Thyroid gland (tissue), 4 donors: ENCODE results near the gene ARHGEF35. TPM values are rescaled to one million over a fixed set of nuclear protein-coding genes. Genes with fewer than 3 reads are reported as not detected.
"Not testable (repeated sequence)": the region's sequence is repeated elsewhere in the genome, so short reads cannot be mapped to it uniquely, and the experiment has no call there.

Experiments
- DNase-seq, 2 donors: peaks; one replicate each; pipeline ENCODE4 v3.0.0-alpha.2; 2019
- H3K27ac ChIP-seq, 3 donors: fragments of 200-600 bp; sonication (generic); 1 replicate in 2 of 3; 2 replicates in 1 of 3; pipeline ENCODE4 v1.5.1; 2016 to 2019; ENCODE audit warnings: mild to moderate bottlenecking in 1 of 3, moderate library complexity in 1 of 3
- H3K27me3 ChIP-seq: fragments of 200-600 bp; sonication (generic); one replicate; pipeline ENCODE4 v1.5.1; 2019
- H3K36me3 ChIP-seq, 2 donors: fragments of 200-600 bp; sonication (generic); one replicate each; pipeline ENCODE4 v1.5.1; 2016 to 2019
- H3K4me1 ChIP-seq, 2 donors: fragments of 200-600 bp; sonication (generic); one replicate each; pipeline ENCODE4 v1.5.1; 2017 to 2019
- H3K4me3 ChIP-seq, 3 donors: fragments of 200-600 bp; sonication (generic); replicated peaks in 1 of 3; 1 replicate in 2 of 3; 2 replicates in 1 of 3; pipeline ENCODE4 v1.5.1; 2016; ENCODE audit warnings: mild to moderate bottlenecking in 1 of 3
- H3K9me3 ChIP-seq: fragments of 200-600 bp; sonication (generic); one replicate; pipeline ENCODE4 v1.5.1; 2017
- WGBS, 2 donors: methylation state at CpG; one replicate each; pipeline ENCODE4 v1.1.5; 2017; 5-methylcytosine and 5-hydroxymethylcytosine counted together
- intact Hi-C: fragments of 100-400 bp; cut with DNase I; formaldehyde crosslinking; loops from one replicate; pipeline ENCODE4 v1.15.1; 2023
- total RNA-seq, 4 donors: library from RNA; depleted of rRNA; stranded (reverse); fragments of >200 nt; gene quantifications; one replicate each; pipeline ENCODE4 v1.2.3, GENCODE V29; 2016

Gene ARHGEF35
- total RNA-seq, 4 donors from 2014 or later = 31.0 to 69.1 (median 38.9) TPM

GRCh38 chr7:144205306-144205705, 9.7 kb upstream of the ARHGEF35 start:
- DNase-seq, H3K4me3 ChIP-seq, H3K27ac ChIP-seq, H3K27me3 ChIP-seq, intact Hi-C loops, H3K36me3 ChIP-seq, H3K4me1 ChIP-seq, H3K9me3 ChIP-seq: not testable (repeated sequence)
- WGBS, 2 donors = no CpG with 5 or more reads among the region's 5 CpGs

- DNase-seq, H3K36me3 ChIP-seq, H3K27me3 ChIP-seq, H3K4me1 ChIP-seq, intact Hi-C loops, H3K27ac ChIP-seq, H3K4me3 ChIP-seq, H3K9me3 ChIP-seq: not testable (repeated sequence)
- no CpG with 5 or more reads among the region's 3 CpGs for WGBS, 2 donors
Observed at GRCh38 chr7:144203086-144203485, 7.5 kb upstream of the ARHGEF35 start.

GRCh38 chr7:144201978-144202377, 6.3 kb upstream of the ARHGEF35 start:
- not testable (repeated sequence) for H3K27ac ChIP-seq

GRCh38 chr7:144198934-144199333, 3.3 kb upstream of the ARHGEF35 start:
- DNase-seq, intact Hi-C loops, H3K27me3 ChIP-seq, H3K36me3 ChIP-seq, H3K9me3 ChIP-seq, H3K4me1 ChIP-seq, H3K4me3 ChIP-seq: not testable (repeated sequence)
- 72 to 74% methylated on average over 2 to 3 of the region's 4 CpGs for WGBS, 2 donors
- peak overlapping the region in 2 of 3 donors; percentile 52 to 67 for H3K27ac ChIP-seq

More at GRCh38 chr7:144201978-144202377, 6.3 kb upstream of the ARHGEF35 start:
- H3K9me3 ChIP-seq, H3K4me3 ChIP-seq, intact Hi-C loops, H3K4me1 ChIP-seq, DNase-seq, H3K27me3 ChIP-seq, H3K36me3 ChIP-seq: not testable (repeated sequence)
- WGBS, 2 donors = no CpG with 5 or more reads among the region's 1 CpG

DNA sequence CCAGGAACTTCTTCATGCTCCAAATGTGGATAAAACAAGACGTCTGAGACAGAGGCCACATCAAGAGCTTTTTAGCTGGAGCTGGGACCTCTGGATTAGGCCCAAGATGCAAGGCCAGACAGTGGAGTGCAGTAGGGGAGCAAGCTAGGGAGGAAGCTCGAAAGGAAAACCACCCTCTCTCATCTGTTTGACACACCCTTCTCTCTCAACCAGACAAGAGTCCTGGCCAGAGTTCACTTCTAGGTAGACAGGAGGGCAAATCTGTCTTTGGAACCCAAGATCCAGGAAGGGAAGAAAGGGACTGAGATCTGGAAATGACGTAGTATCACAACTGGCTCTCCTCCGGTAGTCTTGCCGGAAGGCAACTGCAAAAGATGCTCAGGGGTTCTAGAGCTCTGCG, 1.2 kb downstream of the ARHGEF35 start:
- intact Hi-C loops, H3K27ac ChIP-seq, DNase-seq, H3K4me1 ChIP-seq, H3K27me3 ChIP-seq, H3K36me3 ChIP-seq, H3K9me3 ChIP-seq, H3K4me3 ChIP-seq: not testable (repeated sequence)
- no CpG with 5 or more reads among the region's 6 CpGs for WGBS, 2 donors

DNA sequence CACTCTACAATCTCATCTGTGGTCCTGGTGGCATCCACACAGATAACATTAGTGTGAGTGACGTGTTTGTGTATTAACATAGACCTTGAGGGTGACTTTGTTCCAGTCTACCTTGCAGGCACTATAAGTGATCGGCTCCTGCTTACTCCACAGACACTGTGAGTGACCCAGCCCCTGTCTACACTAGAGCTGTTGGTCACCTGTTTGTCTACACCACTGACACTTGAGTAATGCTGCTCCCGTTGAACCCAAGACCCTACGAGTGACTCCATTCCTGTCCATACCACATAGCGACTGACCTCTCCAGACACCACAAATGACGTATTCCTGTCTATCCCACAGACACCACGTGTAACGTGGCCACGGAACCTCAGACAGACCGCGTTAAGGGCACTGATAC, 1.9 kb downstream of the ARHGEF35 start:
- H3K9me3 ChIP-seq, H3K36me3 ChIP-seq, DNase-seq, H3K4me3 ChIP-seq, intact Hi-C loops, H3K27me3 ChIP-seq, H3K4me1 ChIP-seq, H3K27ac ChIP-seq: not testable (repeated sequence)
- no CpG with 5 or more reads among the region's 11 CpGs for WGBS, 2 donors

GRCh38 chr7:144188578-144189171, 7.0 kb downstream of the ARHGEF35 start:
- H3K4me1 ChIP-seq, intact Hi-C loops, H3K27ac ChIP-seq, H3K36me3 ChIP-seq, H3K4me3 ChIP-seq, DNase-seq, H3K9me3 ChIP-seq, H3K27me3 ChIP-seq: not testable (repeated sequence)
- no CpG with 5 or more reads among the region's 3 CpGs for WGBS, 2 donors

DNA sequence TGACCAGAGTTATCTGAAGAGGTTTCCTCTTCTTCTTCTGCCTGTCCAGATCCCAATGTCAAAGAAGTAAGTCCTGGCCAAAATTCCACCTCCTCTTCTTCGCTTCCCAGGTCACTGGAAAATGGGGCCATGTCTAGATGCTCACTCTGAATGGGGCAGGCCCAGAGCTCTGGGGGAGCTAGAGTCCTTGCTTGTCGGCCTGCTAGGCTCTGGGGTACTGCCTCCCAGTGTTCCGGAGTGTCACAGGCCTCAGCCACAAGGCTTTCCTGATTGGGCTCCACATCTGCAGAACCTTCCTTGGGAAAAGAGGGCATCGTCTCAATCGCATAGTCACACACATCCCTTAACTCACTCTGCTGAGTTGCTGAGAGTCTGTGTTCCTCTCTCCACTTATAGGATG, 7.8 kb downstream of the ARHGEF35 start:
- no CpG with 5 or more reads among the region's 5 CpGs for WGBS, 2 donors
- H3K36me3 ChIP-seq, H3K4me1 ChIP-seq, intact Hi-C loops, H3K9me3 ChIP-seq, H3K27ac ChIP-seq, DNase-seq, H3K4me3 ChIP-seq, H3K27me3 ChIP-seq: not testable (repeated sequence)

DNA sequence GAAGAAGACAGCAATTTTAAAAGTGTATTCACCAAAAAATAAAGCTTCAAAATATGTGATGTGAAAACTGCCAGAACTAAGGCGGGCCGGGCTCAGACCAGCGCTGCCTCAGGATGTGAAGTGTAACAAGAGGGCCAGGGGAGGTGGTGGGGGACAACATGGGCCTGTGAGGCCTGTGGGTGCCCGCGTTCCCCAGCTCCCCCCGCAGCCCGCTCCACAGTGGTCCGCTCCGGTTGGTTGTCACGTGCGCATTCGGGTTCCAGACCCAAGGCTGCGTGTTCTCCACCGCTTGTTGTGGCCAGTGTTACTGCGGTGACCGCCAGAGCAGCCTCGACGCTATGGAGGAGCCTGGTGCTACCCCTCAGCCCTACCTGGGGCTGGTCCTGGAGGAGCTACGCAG, 12.5 kb downstream of the ARHGEF35 start, which contains the start of gene CTAGE4:
Gene CTAGE4, plus strand, starts transcription at position 301 of the 400 bp plus-strand sequence. Its CDS starts 38 bp downstream, at position 339.
- H3K27ac ChIP-seq, H3K4me3 ChIP-seq, intact Hi-C loops, H3K36me3 ChIP-seq, DNase-seq, H3K9me3 ChIP-seq, H3K4me1 ChIP-seq, H3K27me3 ChIP-seq: not testable (repeated sequence)
- WGBS, 2 donors = 90 to 92% methylated on average over 2 of the region's 19 CpGs

DNA sequence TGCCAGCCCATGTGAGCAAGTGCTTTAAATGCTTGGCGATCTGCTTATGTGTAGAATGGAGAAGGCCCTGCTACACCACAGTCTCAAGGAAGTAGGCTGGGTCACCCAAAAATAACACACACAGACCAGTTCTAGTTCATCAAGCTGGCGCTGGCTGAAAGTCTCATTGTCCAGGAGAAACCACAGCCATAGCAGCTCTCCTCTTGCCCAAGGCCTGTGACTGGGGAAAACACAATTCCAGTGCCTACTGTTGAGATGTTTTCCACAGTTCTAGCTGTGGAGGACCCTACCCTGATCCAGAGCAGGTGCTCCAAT, 16.5 kb downstream of the ARHGEF35 start:
- H3K4me3 ChIP-seq, H3K27ac ChIP-seq, H3K4me1 ChIP-seq, H3K27me3 ChIP-seq, H3K9me3 ChIP-seq, H3K36me3 ChIP-seq, intact Hi-C loops: not testable (repeated sequence)
- DNase-seq = peak; percentile 49 to 58
- WGBS, 2 donors = no CpG with 5 or more reads among the region's 2 CpGs
